Measurements from ENCODE around the gene SYT15B.
"Not testable (repeated sequence)": the region's sequence is repeated elsewhere in the genome, so short reads cannot be mapped to it uniquely, and the experiment has no call there.

Gene SYT15B

DNA sequence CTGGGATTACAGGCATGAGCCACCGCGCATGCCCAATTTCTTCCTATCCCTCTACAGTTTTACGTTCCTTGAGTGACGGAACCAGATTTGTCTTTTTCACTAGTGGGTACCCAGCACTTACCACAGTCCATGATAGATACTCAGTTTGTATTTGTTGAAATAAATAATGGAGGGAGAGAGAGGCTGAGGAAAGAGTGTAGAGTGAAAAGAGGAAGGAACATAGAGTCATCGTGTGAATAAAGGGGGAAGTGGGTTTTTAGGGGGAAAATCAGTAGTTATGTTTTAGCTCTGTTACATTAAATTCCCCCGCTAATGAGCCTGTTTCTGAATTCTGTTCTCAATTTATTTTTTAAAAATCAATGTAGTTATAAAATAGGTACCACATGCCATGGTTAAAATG lies 37.7 kb downstream of the SYT15B start:
- not testable (repeated sequence) for DNase-seq (ENCODE audit: low spot score)

DNA sequence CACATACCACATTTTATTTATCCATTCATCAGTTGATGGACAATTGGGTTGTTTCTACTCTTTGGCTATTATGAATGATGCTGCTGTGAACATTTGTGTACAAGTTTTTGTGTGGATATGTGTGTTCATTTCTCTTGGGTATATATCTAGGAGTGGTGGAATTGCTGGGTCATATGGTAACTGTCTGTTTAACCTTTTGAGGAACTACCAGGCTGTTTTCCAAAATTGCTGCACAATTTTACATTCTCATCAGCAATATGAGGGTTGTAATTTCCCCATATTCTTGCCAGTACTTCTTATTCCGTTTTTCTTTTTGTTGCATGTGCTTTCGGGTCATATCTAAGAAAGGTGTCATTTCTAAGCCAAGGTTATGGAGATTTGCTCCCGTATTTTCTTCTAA lies 38.3 kb downstream of the SYT15B start:
- not testable (repeated sequence) for DNase-seq (ENCODE audit: low spot score)

DNA sequence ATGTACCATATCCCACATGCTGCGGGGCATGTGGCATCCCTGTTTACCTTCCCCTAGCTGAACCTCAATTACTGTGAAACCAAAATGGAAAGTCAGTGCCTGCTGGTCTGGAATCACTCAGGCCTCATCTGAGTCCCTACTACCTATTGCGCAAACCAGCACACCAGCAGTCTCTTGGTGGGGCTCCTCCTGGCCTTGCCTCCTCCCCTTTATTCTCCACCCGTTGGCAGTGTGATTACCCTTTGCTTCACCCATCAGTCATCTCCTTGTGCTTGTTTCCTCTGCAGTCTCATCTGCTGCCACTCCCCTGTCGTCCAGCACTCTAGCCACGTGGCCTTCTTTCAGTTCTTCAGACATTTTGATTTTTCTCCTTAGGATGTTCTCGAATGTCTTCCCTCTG lies 39.3 kb downstream of the SYT15B start:
- DNase-seq (ENCODE audit: low spot score): not testable (repeated sequence)

DNA sequence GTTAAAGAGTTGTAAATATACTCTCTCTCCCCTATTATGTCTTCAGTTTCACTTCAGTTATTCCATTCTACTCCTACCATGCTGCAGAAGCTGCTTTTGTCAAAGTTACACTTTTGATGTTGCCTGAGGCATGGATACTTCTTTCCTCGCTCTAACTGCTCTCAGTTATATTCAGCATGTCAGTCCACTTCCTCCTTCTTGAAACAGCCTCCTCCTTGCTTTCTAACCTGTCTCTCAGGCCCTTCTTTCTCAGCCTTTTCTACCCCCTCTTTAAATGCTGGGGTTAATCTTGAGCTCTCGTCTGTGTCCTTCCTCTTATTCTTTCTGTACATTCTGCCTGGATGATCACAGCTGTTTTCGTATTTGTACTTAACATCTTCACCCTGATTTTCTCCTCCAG lies 40.0 kb downstream of the SYT15B start:
- DNase-seq (ENCODE audit: low spot score): not testable (repeated sequence)

DNA sequence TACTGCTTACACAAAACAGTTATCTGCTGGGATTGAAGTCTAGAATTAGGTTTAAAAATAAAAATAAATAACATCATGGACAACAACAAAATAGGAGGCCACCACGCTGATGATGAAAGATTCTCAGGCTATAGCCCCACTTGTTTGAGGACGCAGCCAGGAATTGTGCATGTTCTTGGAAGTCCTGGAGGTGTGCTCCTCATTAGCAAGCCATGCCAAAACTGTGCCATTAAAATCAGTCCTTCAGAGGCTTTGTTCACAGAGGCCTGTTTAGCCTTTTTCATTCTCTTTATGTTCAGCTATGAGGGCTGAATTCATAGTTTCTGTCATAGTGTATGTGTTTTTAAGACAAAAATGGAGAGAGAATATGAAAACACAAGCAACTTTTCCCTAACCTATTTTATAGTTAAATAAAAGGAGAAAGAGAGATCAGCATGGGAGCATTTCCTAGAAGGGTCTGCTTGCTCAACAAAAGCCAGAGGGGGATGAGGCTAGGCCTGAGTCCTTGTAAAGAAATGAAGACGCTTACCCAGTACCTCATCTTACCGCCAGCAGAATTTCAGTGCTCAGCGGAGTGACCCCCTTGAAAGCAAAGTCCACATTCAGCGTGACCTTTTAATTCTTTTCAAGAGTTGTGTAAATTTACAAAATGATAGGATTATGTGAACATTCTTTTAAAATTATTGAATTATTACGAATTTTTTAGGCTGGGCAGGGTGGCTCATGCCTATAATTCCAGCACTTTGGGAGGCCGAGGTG lies 46.2 kb downstream of the SYT15B start:
- not testable (repeated sequence) for DNase-seq (ENCODE audit: low spot score)

Data from AG08395 (cell line).